Tibial artery (tissue), 4 donors: ENCODE measurements around the gene MGAT2.
"Not testable (repeated sequence)": the region's sequence is repeated elsewhere in the genome, so short reads cannot be mapped to it uniquely, and the experiment has no call there.

Experiments used
- DNase-seq, 2 donors: peaks; one replicate each; pipeline ENCODE4 v3.0.0-alpha.2; 2019
- H3K27ac ChIP-seq, 2 donors: fragments of 200-600 bp; sonication (generic) in 1 of 2; 1 replicate in 1 of 2; 2 replicates in 1 of 2; pipeline ENCODE4 v1.5.1; 2018 to 2019; ENCODE audit warnings: mild to moderate bottlenecking in 1 of 2
- H3K27me3 ChIP-seq, 2 donors: fragments of 200-600 bp; sonication (generic) in 1 of 2; one replicate each; pipeline versions ENCODE4 v1.5.1 to v1.6.0; 2016 to 2019
- H3K36me3 ChIP-seq, 3 donors: fragments of 200-600 bp; sonication (generic) in 2 of 3; one replicate each; pipeline ENCODE4 v1.5.1; 2016 to 2019; ENCODE audit warnings: mild to moderate bottlenecking in 2 of 3
- H3K4me1 ChIP-seq, 4 donors: fragments of 200-600 bp; sonication (generic) in 2 of 4; 1 replicate in 3 of 4; 2 replicates in 1 of 4; pipeline ENCODE4 v1.5.1; 2016 to 2019
- H3K4me3 ChIP-seq, 2 donors: fragments of 200-600 bp; sonication (generic) in 1 of 2; 1 replicate in 1 of 2; 2 replicates in 1 of 2; pipeline ENCODE4 v1.5.1; 2018 to 2019; ENCODE audit warnings: mild to moderate bottlenecking in 2 of 2
- H3K9me3 ChIP-seq, 3 donors: fragments of 200-600 bp; sonication (generic) in 1 of 3; one replicate each; pipeline ENCODE4 v1.5.1; 2016 to 2019
- CTCF ChIP-seq, 2 experiments: fragments of 200-600 bp in 1 of 2; fragments of 450-650 bp in 1 of 2; IDR thresholded peaks; one replicate each; pipeline ENCODE4 v1.5.1; 2017 to 2019; ENCODE audit warnings: antibody characterized with exemption in 2 of 2, mild to moderate bottlenecking in 1 of 2, moderate library complexity in 1 of 2
- intact Hi-C: fragments of 100-400 bp; cut with DNase I; formaldehyde crosslinking; loops from one replicate; pipeline ENCODE4 v1.15.0; 2023; ENCODE audit warnings: low total_unique reads

Gene MGAT2

GRCh38 chr14:49642163-49642562, 21.6 kb downstream of the MGAT2 start:
- intact Hi-C loops: no loop called here

GRCh38 chr14:49653508-49653907, 32.9 kb downstream of the MGAT2 start:
- no peak for TF ChIP-seq CTCF (IDR thresholded peaks at IDR 0.05)
- H3K4me3 ChIP-seq: no peak overlapping the region
- H3K27ac ChIP-seq: no peak overlapping the region
- intact Hi-C loops: no loop called here
- no peaks in the 10 kb centered on the region for H3K27me3 ChIP-seq
- no peak for DNase-seq
- H3K4me1 ChIP-seq: no peaks in the 10 kb centered on the region
- no peaks in the 10 kb centered on the region for H3K36me3 ChIP-seq
- no peaks in the 10 kb centered on the region for H3K9me3 ChIP-seq

More at GRCh38 chr14:49642163-49642562, 21.6 kb downstream of the MGAT2 start:
- DNase-seq: no peak
- Histone ChIP-seq H3K36me3 (peaks cover 0 to 3% (median 0%) of the 10 kb centered on the region in 3 donors), H3K4me1 (peaks cover 0 to 31% (median 0%) of the 10 kb centered on the region in 4 donors), H3K27ac (no peak overlapping the region), H3K4me3 (no peak overlapping the region), H3K27me3 (no peaks in the 10 kb centered on the region), H3K9me3 (no peaks in the 10 kb centered on the region)
- TF ChIP-seq CTCF (IDR thresholded peaks at IDR 0.05): no peak

GRCh38 chr14:49654511-49654910, 33.9 kb downstream of the MGAT2 start:
- no peaks in the 10 kb centered on the region for H3K4me1 ChIP-seq
- H3K4me3 ChIP-seq: no peak overlapping the region
- no peak for TF ChIP-seq CTCF (IDR thresholded peaks at IDR 0.05)
- no peaks in the 10 kb centered on the region for H3K9me3 ChIP-seq
- intact Hi-C loops: no loop called here
- H3K36me3 ChIP-seq: no peaks in the 10 kb centered on the region
- DNase-seq: no peak
- H3K27ac ChIP-seq: no peak overlapping the region
- no peaks in the 10 kb centered on the region for H3K27me3 ChIP-seq

- H3K4me1 ChIP-seq, H3K9me3 ChIP-seq, H3K27me3 ChIP-seq, intact Hi-C loops, DNase-seq, H3K27ac ChIP-seq, H3K4me3 ChIP-seq, H3K36me3 ChIP-seq: not testable (repeated sequence)
Measured at GRCh38 chr14:49657500-49657899, 36.9 kb downstream of the MGAT2 start.

- no peak overlapping the region for H3K27ac ChIP-seq
- H3K4me3 ChIP-seq: no peak overlapping the region
- no peaks in the 10 kb centered on the region for H3K27me3 ChIP-seq
- H3K4me1 ChIP-seq: no peaks in the 10 kb centered on the region
- intact Hi-C loops: no loop called here
- DNase-seq: no peak
- H3K36me3 ChIP-seq: no peaks in the 10 kb centered on the region
- no peaks in the 10 kb centered on the region for H3K9me3 ChIP-seq
- no peak for TF ChIP-seq CTCF (IDR thresholded peaks at IDR 0.05)
Measured at GRCh38 chr14:49659526-49660455, 39.2 kb downstream of the MGAT2 start.

GRCh38 chr14:49670475-49670874, 49.9 kb downstream of the MGAT2 start:
- Histone ChIP-seq H3K4me1 (no peaks in the 10 kb centered on the region), H3K27me3 (no peaks in the 10 kb centered on the region), H3K27ac (no peak overlapping the region), H3K9me3 (no peaks in the 10 kb centered on the region), H3K4me3 (no peak overlapping the region), H3K36me3 (no peaks in the 10 kb centered on the region)
- no peak for DNase-seq
- TF ChIP-seq CTCF (IDR thresholded peaks at IDR 0.05): no peak
- intact Hi-C loops: no loop called here
